GM23248 (cell line): ENCODE measurements around the gene CPED1.

Experiments
- EZH2 ChIP-seq: fragments of 200-600 bp; sonication (generic); IDR thresholded peaks from 2 replicates; pipeline ENCODE4 v1.6.1; 2018; ENCODE audit warnings: antibody characterized with exemption, mild to moderate bottlenecking; ENCODE audit not compliant: insufficient read depth, poor library complexity, severe bottlenecking
- EZH2phosphoT487 ChIP-seq: fragments of 200-600 bp; sonication (generic); IDR thresholded peaks from 2 replicates; pipeline ENCODE4 v1.6.1; 2018; ENCODE audit warnings: antibody characterized with exemption, moderate library complexity, mild to moderate bottlenecking, low read depth; ENCODE audit not compliant: insufficient read depth

DNA sequence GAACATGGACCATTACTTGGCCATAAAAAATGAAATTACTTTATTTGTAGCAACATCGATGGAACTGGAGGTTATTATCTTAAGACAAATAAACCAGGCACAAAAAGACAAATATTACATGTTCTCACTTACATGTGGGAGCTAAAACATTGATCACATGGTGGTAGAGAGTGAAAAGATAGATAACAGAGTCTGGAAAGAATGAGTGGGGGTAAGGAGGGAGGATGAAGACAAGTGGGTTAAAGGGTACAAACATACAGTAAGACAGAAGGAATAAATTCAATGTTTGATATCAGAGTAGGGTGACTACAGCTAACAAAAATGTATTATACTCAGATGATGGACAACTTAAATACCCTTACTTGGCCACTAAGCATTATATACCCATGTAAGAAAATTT lies 240.3 kb downstream of the CPED1 start:
- TF ChIP-seq EZH2, result no peak
- no peak for TF ChIP-seq EZH2phosphoT487
